GM19351 (cell line): Measurements from ENCODE around the gene MEGF9.

ENCODE experiments used
- ATAC-seq: cut with Tn5 transposase; IDR thresholded peaks from one replicate; pipeline ENCODE4 v1.9.1; 2021; ENCODE audit warnings: mild to moderate bottlenecking, moderate library complexity; ENCODE audit not compliant: unreplicated experiment

MEGF9 gene

DNA sequence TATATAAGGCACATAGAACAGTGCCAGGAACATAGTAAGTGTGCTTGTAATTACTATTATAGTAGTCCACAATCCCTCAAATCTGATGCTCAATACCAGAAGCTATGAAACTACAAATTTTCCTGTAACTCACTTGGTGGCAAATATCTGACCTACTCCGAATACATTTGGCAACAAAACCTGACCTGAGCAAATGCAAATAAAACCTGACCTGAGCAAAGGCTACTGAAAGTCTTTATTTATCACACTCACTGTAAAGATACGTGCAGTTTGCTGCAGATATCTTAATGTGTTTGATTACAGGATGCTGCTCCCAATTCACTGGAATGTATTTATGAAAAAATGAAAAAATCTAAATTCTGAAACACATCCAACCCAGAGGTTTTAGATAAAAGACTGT lies 7.1 kb downstream of the MEGF9 start:
- no peak for ATAC-seq

GRCh38 chr9:120705174-120705573 lies 9.1 kb downstream of the MEGF9 start:
- no peak for ATAC-seq

GRCh38 chr9:120702075-120702474 lies 12.2 kb downstream of the MEGF9 start:
- no peak for ATAC-seq

DNA sequence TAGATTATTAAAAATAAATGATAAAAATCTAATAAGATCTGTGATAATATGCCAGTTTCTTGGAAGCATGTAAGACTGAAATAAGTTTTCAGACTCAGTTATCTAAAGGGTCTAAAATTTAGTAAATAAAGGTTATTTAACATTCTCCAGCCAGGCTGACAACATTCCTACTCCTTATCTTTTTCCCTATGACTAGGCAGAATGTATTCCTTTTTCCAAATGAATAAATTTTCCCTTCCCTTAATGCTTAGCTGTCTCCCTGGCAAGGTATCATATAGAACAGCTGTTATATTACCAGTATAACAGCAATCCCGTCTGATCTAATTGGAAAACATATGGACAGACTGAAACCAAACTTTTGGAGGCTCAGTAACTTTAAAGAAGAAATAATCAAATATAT lies 13.0 kb downstream of the MEGF9 start:
- no peak for ATAC-seq

DNA sequence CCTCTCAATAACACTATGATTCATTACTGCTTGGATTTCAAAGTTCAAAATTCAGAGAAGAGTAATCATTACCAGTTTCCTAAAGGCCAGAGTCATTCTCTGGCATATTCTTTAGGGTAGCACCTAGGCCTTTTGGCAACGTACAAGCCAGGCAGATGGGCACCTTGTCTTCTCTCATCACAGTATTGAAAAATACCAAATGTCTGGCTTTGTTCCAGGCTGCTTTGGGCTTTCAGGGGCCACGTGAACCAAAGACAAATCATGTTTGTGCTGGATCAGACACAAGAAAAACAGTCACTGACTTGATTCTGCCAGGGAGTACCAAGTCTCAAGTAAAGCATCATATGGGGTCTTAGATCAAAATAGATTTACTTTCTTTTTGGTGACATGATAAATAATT lies 15.5 kb downstream of the MEGF9 start:
- ATAC-seq = no peak

- no peak for ATAC-seq
These were observed 16.8 kb downstream of the MEGF9 start for GRCh38 chr9:120697448-120697847.

DNA sequence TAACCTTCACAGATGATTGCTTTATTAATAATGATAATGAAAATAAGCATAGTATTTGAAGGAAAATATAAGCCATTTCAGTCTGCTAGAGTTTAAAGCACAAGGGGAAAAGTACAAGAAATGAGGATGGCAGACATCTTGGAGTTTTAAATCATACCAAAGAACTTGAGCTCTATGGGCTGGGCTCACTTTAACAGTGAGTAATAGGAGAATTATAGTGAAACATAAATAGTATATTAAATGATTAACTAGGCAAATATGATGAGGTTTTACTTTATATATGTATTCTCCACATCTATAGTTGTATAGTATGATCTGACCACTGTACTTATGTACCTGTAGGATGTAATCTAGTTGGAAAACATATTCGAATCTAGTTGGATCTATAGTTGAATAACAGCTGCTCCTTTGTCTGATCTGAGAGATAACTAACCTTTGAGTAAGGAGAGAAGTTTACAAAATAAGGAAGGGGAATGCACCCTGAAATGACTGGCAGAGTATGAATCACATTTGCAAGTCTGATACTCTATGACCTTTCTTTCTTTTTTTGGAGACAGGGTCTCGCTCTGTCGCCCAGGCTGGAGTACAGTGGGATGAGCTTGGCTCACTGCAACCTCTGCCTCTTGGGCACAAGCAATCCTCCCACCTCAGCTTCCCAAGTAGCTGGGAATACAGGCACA lies 17.6 kb downstream of the MEGF9 start:
- ATAC-seq = no peak

GRCh38 chr9:120694559-120694958 lies 19.7 kb downstream of the MEGF9 start:
- no peak for ATAC-seq

GRCh38 chr9:120693700-120694008 lies 20.6 kb downstream of the MEGF9 start:
- peak; percentile 56 for ATAC-seq

DNA sequence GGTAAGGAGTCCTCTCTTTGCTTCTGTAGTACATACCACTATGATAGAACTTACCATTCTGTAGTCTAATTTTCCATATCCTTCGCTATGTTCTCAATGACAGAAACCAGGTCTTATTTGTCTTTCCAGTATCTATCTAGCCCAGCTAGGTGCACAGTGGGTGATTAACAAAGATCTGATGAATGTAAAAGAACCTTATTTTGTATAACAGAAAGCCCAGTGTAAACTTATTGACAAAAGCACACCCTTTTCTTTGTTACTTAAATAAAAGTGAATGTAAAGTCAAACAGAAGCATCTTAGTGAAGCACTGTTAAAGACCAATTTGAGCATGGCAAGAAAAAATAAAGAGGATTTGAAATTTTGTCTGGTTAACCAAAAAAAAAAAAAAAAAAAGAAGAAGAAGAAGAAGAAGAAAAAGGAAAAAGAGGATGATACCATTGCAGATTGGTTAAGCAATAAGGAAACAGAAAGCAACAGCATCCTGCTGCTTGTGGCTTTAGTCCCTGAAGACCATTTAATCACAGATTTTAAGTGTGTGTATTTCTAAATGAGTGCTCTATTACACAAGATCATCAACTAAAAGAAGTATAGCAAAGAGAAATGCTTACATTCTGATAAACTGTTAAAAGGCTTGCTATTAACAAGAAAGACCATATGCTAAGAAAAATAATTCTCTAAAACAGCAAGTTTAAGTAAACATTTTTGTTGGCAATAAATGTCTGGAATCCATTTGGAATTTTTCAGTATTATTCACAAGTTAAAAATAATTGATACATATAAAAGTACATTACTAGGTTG lies 21.2 kb downstream of the MEGF9 start:
- peak; percentile 64 for ATAC-seq

DNA sequence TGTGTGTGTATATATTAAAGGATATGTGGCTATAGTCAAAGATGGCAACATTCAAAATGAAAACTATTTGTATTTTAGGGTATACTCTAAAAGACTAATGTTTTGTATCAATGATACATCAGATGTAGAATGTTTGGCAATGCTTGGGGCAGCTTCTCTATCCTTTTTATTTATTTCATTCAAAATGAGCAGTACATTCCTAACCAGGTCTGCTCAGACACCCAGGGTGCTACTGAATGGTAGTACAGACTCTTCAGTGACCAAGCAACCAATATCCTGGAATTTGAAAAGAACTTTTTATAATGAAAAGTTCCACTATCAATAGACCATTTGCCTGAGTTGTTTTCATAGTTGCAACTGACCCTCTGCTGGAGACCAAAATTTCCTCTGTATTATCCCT lies 23.9 kb downstream of the MEGF9 start:
- no peak for ATAC-seq

- no peak for ATAC-seq
These were observed 24.4 kb downstream of the MEGF9 start for GRCh38 chr9:120689860-120690259.

DNA sequence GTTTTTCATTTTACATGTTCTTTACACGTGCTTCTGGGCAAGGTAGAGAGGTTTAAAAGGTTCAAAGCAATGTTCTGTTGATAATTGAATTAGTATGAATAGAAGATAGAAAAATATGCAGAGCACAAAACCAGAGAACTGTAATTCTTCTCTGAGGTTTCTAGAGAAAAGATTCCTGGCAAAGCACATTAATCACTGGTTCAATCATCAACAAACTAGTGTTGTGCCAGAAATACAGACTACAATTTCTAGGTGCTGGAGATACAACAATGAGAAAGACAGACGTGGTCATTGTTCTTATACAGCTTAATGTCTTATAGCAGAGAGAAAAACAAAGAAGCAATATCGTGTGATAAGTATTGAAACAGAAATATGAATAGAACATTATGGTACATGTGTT lies 25.5 kb downstream of the MEGF9 start:
- no peak for ATAC-seq

- no peak for ATAC-seq
These were observed 31.1 kb downstream of the MEGF9 start for GRCh38 chr9:120683150-120683549.

DNA sequence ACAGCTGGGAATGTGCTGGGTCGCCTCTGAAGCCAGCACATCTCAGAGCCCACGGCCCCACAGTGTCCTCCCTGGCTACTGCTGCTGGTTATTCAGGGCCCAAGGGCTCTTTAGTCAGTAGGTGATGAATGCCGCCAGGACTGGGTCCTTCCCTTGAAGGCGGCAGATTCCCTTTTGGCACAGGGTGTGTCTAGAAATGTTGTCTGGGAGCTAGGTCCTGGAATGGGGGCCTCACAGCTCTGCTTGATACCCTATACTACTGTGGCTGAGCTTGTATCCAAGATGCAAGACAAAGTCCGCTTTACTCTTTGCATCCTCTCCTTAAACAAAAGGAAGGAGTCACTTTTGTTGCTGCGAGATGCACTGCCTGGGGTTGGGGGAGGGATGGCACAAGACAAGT lies 33.1 kb downstream of the MEGF9 start:
- no peak for ATAC-seq

- no peak for ATAC-seq
These were observed 33.7 kb downstream of the MEGF9 start for GRCh38 chr9:120680579-120680978.

DNA sequence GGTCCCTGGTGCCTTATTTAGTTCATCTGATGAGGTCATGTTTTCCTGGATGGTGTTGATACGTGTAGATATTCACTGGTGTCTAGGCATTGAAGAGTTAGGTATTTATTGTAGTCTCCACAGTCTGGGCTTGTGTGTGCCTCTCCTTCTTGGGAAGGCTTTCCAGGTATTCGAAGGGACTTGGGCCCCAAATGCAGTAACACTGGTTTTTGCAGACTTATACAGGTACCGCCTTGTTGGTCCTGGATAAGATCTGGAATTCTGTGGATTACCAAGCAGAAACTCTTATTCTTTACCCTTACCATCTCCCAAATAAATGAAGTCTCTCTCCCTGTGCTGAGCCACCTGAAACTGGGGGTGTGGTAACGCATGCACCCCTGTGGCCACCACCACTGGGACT lies 34.1 kb downstream of the MEGF9 start:
- ATAC-seq = no peak

DNA sequence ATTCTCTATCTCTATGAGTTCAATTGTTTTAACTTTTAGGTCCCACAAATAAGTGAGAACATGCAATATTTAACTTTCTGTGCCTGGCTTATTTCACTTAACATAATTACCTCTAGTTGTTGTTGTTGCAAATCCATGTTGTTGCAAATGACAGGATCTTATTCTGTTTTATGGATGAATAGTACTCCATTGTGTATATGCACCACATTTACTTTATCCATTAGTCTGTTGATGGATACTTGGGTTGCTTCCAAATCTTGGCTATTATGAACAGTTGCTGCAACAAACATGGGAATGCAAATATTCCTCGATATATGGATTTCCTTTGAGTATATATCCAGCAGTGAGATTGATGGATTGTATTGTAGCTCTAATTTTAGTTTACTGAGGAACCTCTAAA lies 36.3 kb downstream of the MEGF9 start:
- no peak for ATAC-seq

- ATAC-seq = no peak
These were observed 37.4 kb downstream of the MEGF9 start for GRCh38 chr9:120676767-120677402.

- ATAC-seq = no peak
These were observed 45.9 kb downstream of the MEGF9 start for GRCh38 chr9:120668399-120668798.

GRCh38 chr9:120663950-120664349 lies 50.3 kb downstream of the MEGF9 start:
- no peak for ATAC-seq

DNA sequence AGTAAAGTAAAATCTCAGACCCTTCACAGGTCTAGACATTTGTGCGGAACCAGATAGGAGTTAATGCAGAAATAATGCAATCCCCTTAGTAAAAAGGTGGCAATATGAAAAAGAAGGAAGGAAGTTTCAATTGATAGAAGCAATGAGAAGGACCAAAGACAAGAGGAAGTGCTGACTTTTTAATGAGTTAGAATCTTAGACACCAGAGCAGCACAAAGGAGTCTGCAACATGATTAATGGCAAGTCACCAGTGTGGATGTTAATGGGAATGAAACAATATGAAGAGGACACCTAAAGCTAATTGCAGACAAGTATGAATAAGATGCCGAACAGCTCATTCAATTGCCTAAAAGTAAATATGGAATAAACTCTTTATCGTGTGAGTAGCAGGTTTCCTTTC lies 50.9 kb downstream of the MEGF9 start:
- ATAC-seq = no peak
